ENCODE measurements around the gene ZCCHC24.

Gene ZCCHC24

GRCh38 chr10:79476645-79477044 is 31.2 kb upstream of the ZCCHC24 start:
- Histone ChIP-seq H3K9me3 (ENCODE audit: control insufficient read depth, low read length) (no peaks in the 10 kb centered on the region), H2BK12ac (ENCODE audit: low read length in 2 of 2) (no peak overlapping the region), H3K18ac (ENCODE audit: low read depth in 1 of 2, low read length in 2 of 2) (no peak overlapping the region), H2BK120ac (ENCODE audit: low read depth, low read length) (no peak overlapping the region), H3K36me3 (ENCODE audit: control insufficient read depth in 1 of 2, insufficient read depth in 2 of 2, low read depth in 1 of 2, low read length in 2 of 2) (no peaks in the 10 kb centered on the region), H3K4me2 (ENCODE audit: low read length, poor library complexity, severe bottlenecking) (no peak overlapping the region), H3K14ac (ENCODE audit: low read length in 2 of 2) (no peak overlapping the region), H2AFZ (ENCODE audit: low read depth, low read length) (no peak overlapping the region), H3K79me1 (replicated peaks; ENCODE audit: low read length, poor library complexity, severe bottlenecking) (no peaks in the 10 kb centered on the region), H4K91ac (ENCODE audit: low read length) (no peak overlapping the region), H2BK5ac (ENCODE audit: low read depth, low read length, poor library complexity, severe bottlenecking) (no peak overlapping the region), H3K4me3 (ENCODE audit: insufficient read depth in 1 of 2, low read depth in 1 of 2, low read length in 2 of 2) (no peak overlapping the region), H2AK5ac (ENCODE audit: low read length, severe bottlenecking) (no peak overlapping the region), H3K27me3 (ENCODE audit: control insufficient read depth in 1 of 2, insufficient read depth in 1 of 2, low read length in 2 of 2) (no peaks in the 10 kb centered on the region), H3K9ac (ENCODE audit: low read length) (no peak overlapping the region), H3K4ac (ENCODE audit: low read depth in 1 of 2, low read length in 2 of 2) (no peak overlapping the region), H3K27ac (ENCODE audit: low read length, poor library complexity, severe bottlenecking) (no peak overlapping the region), H4K8ac (ENCODE audit: low read length) (no peak overlapping the region), H2BK15ac (ENCODE audit: low read depth, poor library complexity, severe bottlenecking) (no peak overlapping the region), H3K23ac (ENCODE audit: low read length in 2 of 2) (no peak overlapping the region), H3K4me1 (ENCODE audit: control insufficient read depth, insufficient read depth, low read depth, low read length) (no peaks in the 10 kb centered on the region)
- no peak for DNase-seq

GRCh38 chr10:79475877-79476276 is 30.5 kb upstream of the ZCCHC24 start:
- Histone ChIP-seq H3K27me3 (ENCODE audit: control insufficient read depth in 1 of 2, insufficient read depth in 1 of 2, low read length in 2 of 2) (no peaks in the 10 kb centered on the region), H3K27ac (ENCODE audit: low read length, poor library complexity, severe bottlenecking) (no peak overlapping the region), H2BK12ac (ENCODE audit: low read length in 2 of 2) (no peak overlapping the region), H2AFZ (ENCODE audit: low read depth, low read length) (no peak overlapping the region), H2BK15ac (ENCODE audit: low read depth, poor library complexity, severe bottlenecking) (no peak overlapping the region), H3K79me1 (replicated peaks; ENCODE audit: low read length, poor library complexity, severe bottlenecking) (no peaks in the 10 kb centered on the region), H3K4me2 (ENCODE audit: low read length, poor library complexity, severe bottlenecking) (no peak overlapping the region), H3K9me3 (ENCODE audit: control insufficient read depth, low read length) (no peaks in the 10 kb centered on the region), H3K36me3 (ENCODE audit: control insufficient read depth in 1 of 2, insufficient read depth in 2 of 2, low read depth in 1 of 2, low read length in 2 of 2) (no peaks in the 10 kb centered on the region), H3K18ac (ENCODE audit: low read depth in 1 of 2, low read length in 2 of 2) (no peak overlapping the region), H3K14ac (ENCODE audit: low read length in 2 of 2) (no peak overlapping the region), H2BK120ac (ENCODE audit: low read depth, low read length) (no peak overlapping the region), H3K9ac (ENCODE audit: low read length) (no peak overlapping the region), H2BK5ac (ENCODE audit: low read depth, low read length, poor library complexity, severe bottlenecking) (no peak overlapping the region), H3K4me3 (ENCODE audit: insufficient read depth in 1 of 2, low read depth in 1 of 2, low read length in 2 of 2) (no peak overlapping the region), H3K4me1 (ENCODE audit: control insufficient read depth, insufficient read depth, low read depth, low read length) (no peaks in the 10 kb centered on the region), H2AK5ac (ENCODE audit: low read length, severe bottlenecking) (no peak overlapping the region), H3K4ac (ENCODE audit: low read depth in 1 of 2, low read length in 2 of 2) (no peak overlapping the region), H4K8ac (ENCODE audit: low read length) (no peak overlapping the region), H3K23ac (ENCODE audit: low read length in 2 of 2) (no peak overlapping the region), H4K91ac (ENCODE audit: low read length) (no peak overlapping the region)
- no peak for DNase-seq
- 89% methylated on average over 2 of the region's 3 CpGs for WGBS

GRCh38 chr10:79475119-79475653 is 29.8 kb upstream of the ZCCHC24 start:
- Histone ChIP-seq H3K4me2 (ENCODE audit: low read length, poor library complexity, severe bottlenecking) (no peak overlapping the region), H2AK5ac (ENCODE audit: low read length, severe bottlenecking) (no peak overlapping the region), H3K27me3 (ENCODE audit: control insufficient read depth in 1 of 2, insufficient read depth in 1 of 2, low read length in 2 of 2) (no peaks in the 10 kb centered on the region), H3K4me1 (ENCODE audit: control insufficient read depth, insufficient read depth, low read depth, low read length) (no peaks in the 10 kb centered on the region), H3K79me1 (replicated peaks; ENCODE audit: low read length, poor library complexity, severe bottlenecking) (no peaks in the 10 kb centered on the region), H3K23ac (ENCODE audit: low read length in 2 of 2) (no peak overlapping the region), H4K8ac (ENCODE audit: low read length) (no peak overlapping the region), H3K4ac (ENCODE audit: low read depth in 1 of 2, low read length in 2 of 2) (no peak overlapping the region), H4K91ac (ENCODE audit: low read length) (no peak overlapping the region), H3K14ac (ENCODE audit: low read length in 2 of 2) (no peak overlapping the region), H2AFZ (ENCODE audit: low read depth, low read length) (no peak overlapping the region), H3K18ac (ENCODE audit: low read depth in 1 of 2, low read length in 2 of 2) (no peak overlapping the region), H2BK120ac (ENCODE audit: low read depth, low read length) (no peak overlapping the region), H3K27ac (ENCODE audit: low read length, poor library complexity, severe bottlenecking) (no peak overlapping the region), H2BK12ac (ENCODE audit: low read length in 2 of 2) (no peak overlapping the region), H3K4me3 (ENCODE audit: insufficient read depth in 1 of 2, low read depth in 1 of 2, low read length in 2 of 2) (no peak overlapping the region), H3K9ac (ENCODE audit: low read length) (no peak overlapping the region), H2BK15ac (ENCODE audit: low read depth, poor library complexity, severe bottlenecking) (no peak overlapping the region), H3K9me3 (ENCODE audit: control insufficient read depth, low read length) (no peaks in the 10 kb centered on the region), H3K36me3 (ENCODE audit: control insufficient read depth in 1 of 2, insufficient read depth in 2 of 2, low read depth in 1 of 2, low read length in 2 of 2) (no peaks in the 10 kb centered on the region), H2BK5ac (ENCODE audit: low read depth, low read length, poor library complexity, severe bottlenecking) (no peak overlapping the region)
- no peak for DNase-seq
- WGBS: 93% methylated on average over 4 of the region's 7 CpGs

- Histone ChIP-seq H2BK120ac (ENCODE audit: low read depth, low read length) (no peak overlapping the region), H3K27me3 (ENCODE audit: control insufficient read depth in 1 of 2, insufficient read depth in 1 of 2, low read length in 2 of 2) (no peaks in the 10 kb centered on the region)
- WGBS: 93% methylated on average over 5 of the region's 5 CpGs
These were observed 28.2 kb upstream of the ZCCHC24 start for GRCh38 chr10:79473496-79474095.

More at GRCh38 chr10:79473496-79474095, 28.2 kb upstream of the ZCCHC24 start:
- Histone ChIP-seq H3K4me2 (ENCODE audit: low read length, poor library complexity, severe bottlenecking) (no peak overlapping the region), H3K4ac (ENCODE audit: low read depth in 1 of 2, low read length in 2 of 2) (no peak overlapping the region), H3K79me1 (replicated peaks; ENCODE audit: low read length, poor library complexity, severe bottlenecking) (no peaks in the 10 kb centered on the region), H3K36me3 (ENCODE audit: control insufficient read depth in 1 of 2, insufficient read depth in 2 of 2, low read depth in 1 of 2, low read length in 2 of 2) (no peaks in the 10 kb centered on the region), H3K9me3 (ENCODE audit: control insufficient read depth, low read length) (no peaks in the 10 kb centered on the region), H3K27ac (ENCODE audit: low read length, poor library complexity, severe bottlenecking) (no peak overlapping the region), H2AK5ac (ENCODE audit: low read length, severe bottlenecking) (no peak overlapping the region), H3K14ac (ENCODE audit: low read length in 2 of 2) (no peak overlapping the region), H3K9ac (ENCODE audit: low read length) (no peak overlapping the region), H2AFZ (ENCODE audit: low read depth, low read length) (no peak overlapping the region), H3K18ac (ENCODE audit: low read depth in 1 of 2, low read length in 2 of 2) (no peak overlapping the region), H2BK5ac (ENCODE audit: low read depth, low read length, poor library complexity, severe bottlenecking) (no peak overlapping the region), H4K8ac (ENCODE audit: low read length) (no peak overlapping the region), H3K4me3 (ENCODE audit: insufficient read depth in 1 of 2, low read depth in 1 of 2, low read length in 2 of 2) (no peak overlapping the region), H3K23ac (ENCODE audit: low read length in 2 of 2) (no peak overlapping the region), H2BK12ac (ENCODE audit: low read length in 2 of 2) (no peak overlapping the region), H2BK15ac (ENCODE audit: low read depth, poor library complexity, severe bottlenecking) (no peak overlapping the region), H4K91ac (ENCODE audit: low read length) (no peak overlapping the region), H3K4me1 (ENCODE audit: control insufficient read depth, insufficient read depth, low read depth, low read length) (no peaks in the 10 kb centered on the region)
- DNase-seq: no peak
